Keratinocyte (primary cell): ENCODE data around the gene TIMP2.

Source experiments
- CTCF ChIP-seq, 3 experiments: IDR thresholded peaks in 1 of 3; conservative IDR thresholded peaks in 1 of 3; optimal IDR thresholded peaks in 1 of 3; 2 replicates in 2 of 3; 3 replicates in 1 of 3; pipeline versions ENCODE3 to v1.5.1; 2011; ENCODE audit warnings: low read length in 3 of 3, mild to moderate bottlenecking in 3 of 3, moderate library complexity in 2 of 3, control low read depth in 1 of 3, inconsistent platforms in 1 of 3; ENCODE audit not compliant: insufficient read depth in 2 of 3; ENCODE audit errors: extremely low read depth in 1 of 3
- EZH2 ChIP-seq: IDR thresholded peaks from one replicate; pipeline ENCODE4 v1.6.1; 2012; ENCODE audit warnings: inconsistent platforms, mild to moderate bottlenecking, low read length, moderate library complexity

DNA sequence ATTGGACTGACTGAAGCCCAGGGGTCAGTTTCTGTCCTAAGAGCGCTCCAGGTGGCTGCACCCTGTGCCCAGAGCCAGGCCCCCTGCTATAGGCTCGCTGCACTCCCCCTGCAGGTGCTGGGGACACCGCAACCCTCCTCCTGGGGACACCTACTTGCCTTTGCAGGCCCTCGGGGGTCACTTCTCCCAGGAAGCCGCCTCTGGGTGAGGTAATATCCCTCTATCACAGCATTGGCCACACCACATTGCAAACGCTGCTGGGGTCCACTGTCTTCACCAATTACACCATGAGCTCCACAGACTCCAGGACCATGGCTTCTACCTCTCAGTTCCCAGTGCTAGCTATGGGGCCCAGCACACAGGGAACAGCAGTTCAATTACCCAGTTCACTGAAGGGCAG lies 99.5 kb downstream of the TIMP2 start:
- TF ChIP-seq CTCF (optimal IDR thresholded peaks at IDR 0.05 in 1 of 3, IDR thresholded peaks at IDR 0.05 in 1 of 3, conservative IDR thresholded peaks at IDR 0.05 in 1 of 3; ENCODE audit: extremely low read depth in 1 of 3, insufficient read depth in 2 of 3, low read length in 3 of 3) (no peak), EZH2 (no peak)
